ENCODE data around the gene SLC25A6. TPM values are rescaled to one million over a fixed set of nuclear protein-coding genes. Genes with fewer than 3 reads are reported as not detected.

SLC25A6 gene
- total RNA-seq, 4 donors from 2014 or later = 217 to 417 (median 248) TPM

- Histone ChIP-seq H3K36me3 (peaks cover 0 to 96% (median 28%) of the 10 kb centered on the region in 3 donors), H3K9me3 (no peaks in the 10 kb centered on the region), H3K4me3 (no peak overlapping the region), H3K27ac (no peak overlapping the region), H3K4me1 (peaks cover 0 to 8% (median 0%) of the 10 kb centered on the region in 3 donors), H3K27me3 (no peaks in the 10 kb centered on the region)
- WGBS, 2 donors = 100% methylated on average over 1 to 2 of the region's 10 CpGs
- TF ChIP-seq POLR2A (IDR thresholded peaks at IDR 0.05) = no peak
- TF ChIP-seq CTCF (IDR thresholded peaks at IDR 0.05) = no peak
- DNase-seq = no peak
- intact Hi-C loops (cut with DNase I) = no loop called here
Observed at GRCh38 chrX:1403228-1403627, 11.3 kb upstream of the SLC25A6 start.

- H3K9me3 ChIP-seq = no peaks in the 10 kb centered on the region
Observed at GRCh38 chrX:1401611-1402430, 9.9 kb upstream of the SLC25A6 start.

GRCh38 chrX:1400742-1401471 is 9.0 kb upstream of the SLC25A6 start:
- H3K4me1 ChIP-seq = peaks cover 0 to 8% (median 0%) of the 10 kb centered on the region in 3 donors
- no peak for DNase-seq
- no peaks in the 10 kb centered on the region for H3K27me3 ChIP-seq
- no peaks in the 10 kb centered on the region for H3K9me3 ChIP-seq
- no peak overlapping the region for H3K27ac ChIP-seq
- intact Hi-C loops (cut with DNase I) = no loop called here
- no peak overlapping the region for H3K4me3 ChIP-seq
- 78 to 80% methylated on average over 9 to 11 of the region's 27 CpGs for WGBS, 2 donors
- peaks cover 0 to 92% (median 21%) of the 10 kb centered on the region in 3 donors for H3K36me3 ChIP-seq
- TF ChIP-seq CTCF (IDR thresholded peaks at IDR 0.05) (no peak), POLR2A (IDR thresholded peaks at IDR 0.05) (no peak)

More at GRCh38 chrX:1401611-1402430, 9.9 kb upstream of the SLC25A6 start:
- Histone ChIP-seq H3K4me1 (peaks cover 0 to 8% (median 0%) of the 10 kb centered on the region in 3 donors), H3K27ac (no peak overlapping the region), H3K4me3 (no peak overlapping the region), H3K27me3 (no peaks in the 10 kb centered on the region), H3K36me3 (peaks cover 0 to 94% (median 21%) of the 10 kb centered on the region in 3 donors)
- WGBS, 2 donors = 86% methylated on average over 12 to 23 of the region's 30 CpGs
- intact Hi-C loops (cut with DNase I) = no loop called here
- no peak for DNase-seq
- no peak for TF ChIP-seq CTCF (IDR thresholded peaks at IDR 0.05)
- no peak for TF ChIP-seq POLR2A (IDR thresholded peaks at IDR 0.05)

GRCh38 chrX:1400049-1400448 is 8.1 kb upstream of the SLC25A6 start:
- no peak overlapping the region for H3K4me3 ChIP-seq
- TF ChIP-seq CTCF (IDR thresholded peaks at IDR 0.05) (no peak), POLR2A (IDR thresholded peaks at IDR 0.05) (no peak)
- peaks cover 0 to 86% (median 16%) of the 10 kb centered on the region in 3 donors for H3K36me3 ChIP-seq
- no peak overlapping the region for H3K27ac ChIP-seq
- 75 to 92% methylated on average over 12 of the region's 12 CpGs for WGBS, 2 donors
- H3K27me3 ChIP-seq = no peaks in the 10 kb centered on the region
- H3K4me1 ChIP-seq = peaks cover 0 to 11% (median 0%) of the 10 kb centered on the region in 3 donors
- no peak for DNase-seq
- intact Hi-C loops (cut with DNase I) = no loop called here
- H3K9me3 ChIP-seq = no peaks in the 10 kb centered on the region

All from esophagus squamous epithelium (tissue), 5 donors.